Neutrophil (primary cell): ENCODE results near the gene SESN1.

Experiments used
- H3K27ac ChIP-seq: fragments of 200-600 bp; sonication (generic); 2 replicates; pipeline ENCODE4 v1.5.1; 2016; ENCODE audit warnings: mild to moderate bottlenecking, moderate library complexity
- H3K27me3 ChIP-seq: fragments of 200-600 bp; sonication (generic); 2 replicates; pipeline ENCODE4 v1.6.0; 2016; ENCODE audit warnings: mild to moderate bottlenecking
- H3K36me3 ChIP-seq: fragments of 200-600 bp; sonication (generic); 2 replicates; pipeline ENCODE4 v1.5.1; 2017
- H3K4me1 ChIP-seq, 2 experiments: fragments of 200-600 bp in 1 of 2; sonication (generic) in 1 of 2; 1 replicate in 1 of 2; 2 replicates in 1 of 2; pipeline versions ENCODE4 v1.5.1 to v1.6.1; 2013 to 2016; ENCODE audit warnings: low read depth in 1 of 2, low read length in 1 of 2, mild to moderate bottlenecking in 1 of 2, moderate library complexity in 1 of 2; ENCODE audit not compliant: control insufficient read depth in 1 of 2, insufficient read depth in 1 of 2
- H3K4me3 ChIP-seq, 2 experiments: fragments of 200-600 bp in 1 of 2; sonication (generic) in 1 of 2; 1 replicate in 1 of 2; 2 replicates in 1 of 2; pipeline ENCODE4 v1.5.1; 2013 to 2016; ENCODE audit warnings: low read depth in 1 of 2, low read length in 1 of 2, mild to moderate bottlenecking in 1 of 2, moderate library complexity in 1 of 2
- H3K9me3 ChIP-seq: fragments of 200-600 bp; sonication (generic); 2 replicates; pipeline ENCODE4 v1.5.1; 2016
- CTCF ChIP-seq: fragments of 200-600 bp; sonication (generic); IDR thresholded peaks from 2 replicates; pipeline ENCODE4 v1.5.1; 2016; ENCODE audit warnings: antibody characterized with exemption

Gene SESN1

GRCh38 chr6:109059153-109059552 is 35.5 kb downstream of the SESN1 start:
- Histone ChIP-seq H3K4me1 (peaks cover 8 to 10% of the 10 kb centered on the region in 2 experiments), H3K4me3 (no peak overlapping the region), H3K27me3 (no peaks in the 10 kb centered on the region), H3K9me3 (no peaks in the 10 kb centered on the region), H3K36me3 (no peaks in the 10 kb centered on the region), H3K27ac (no peak overlapping the region)
- no peak for TF ChIP-seq CTCF

- H3K4me3 ChIP-seq: no peak overlapping the region
- peaks cover 8 to 10% of the 10 kb centered on the region in 2 experiments for H3K4me1 ChIP-seq
- no peaks in the 10 kb centered on the region for H3K9me3 ChIP-seq
- no peaks in the 10 kb centered on the region for H3K36me3 ChIP-seq
- no peak overlapping the region for H3K27ac ChIP-seq
- no peak for TF ChIP-seq CTCF
- H3K27me3 ChIP-seq: no peaks in the 10 kb centered on the region
Observed at GRCh38 chr6:109058620-109059019, 36.0 kb downstream of the SESN1 start.

- no peak overlapping the region for H3K4me3 ChIP-seq
- H3K27ac ChIP-seq: no peak overlapping the region
- peaks cover 8 to 10% of the 10 kb centered on the region in 2 experiments for H3K4me1 ChIP-seq
- H3K36me3 ChIP-seq: no peaks in the 10 kb centered on the region
- H3K9me3 ChIP-seq: no peaks in the 10 kb centered on the region
- no peaks in the 10 kb centered on the region for H3K27me3 ChIP-seq
- no peak for TF ChIP-seq CTCF
Observed at GRCh38 chr6:109056661-109057060, 38.0 kb downstream of the SESN1 start.

GRCh38 chr6:109055771-109056235 is 38.8 kb downstream of the SESN1 start:
- H3K36me3 ChIP-seq: no peaks in the 10 kb centered on the region
- H3K9me3 ChIP-seq: no peaks in the 10 kb centered on the region
- H3K27me3 ChIP-seq: no peaks in the 10 kb centered on the region
- peaks cover 8 to 10% of the 10 kb centered on the region in 2 experiments for H3K4me1 ChIP-seq
- no peak overlapping the region for H3K27ac ChIP-seq
- no peak overlapping the region for H3K4me3 ChIP-seq
- TF ChIP-seq CTCF: no peak

- TF ChIP-seq CTCF: no peak
- no peak overlapping the region for H3K27ac ChIP-seq
- H3K36me3 ChIP-seq: no peaks in the 10 kb centered on the region
- H3K27me3 ChIP-seq: no peaks in the 10 kb centered on the region
- H3K9me3 ChIP-seq: no peaks in the 10 kb centered on the region
- H3K4me1 ChIP-seq: no peaks in the 10 kb centered on the region
- H3K4me3 ChIP-seq: no peak overlapping the region
Observed at GRCh38 chr6:109053336-109053735, 41.3 kb downstream of the SESN1 start.

- Histone ChIP-seq H3K4me3 (no peak overlapping the region), H3K36me3 (no peaks in the 10 kb centered on the region), H3K9me3 (no peaks in the 10 kb centered on the region), H3K27ac (no peak overlapping the region), H3K27me3 (no peaks in the 10 kb centered on the region), H3K4me1 (no peaks in the 10 kb centered on the region)
- TF ChIP-seq CTCF: no peak
Observed at GRCh38 chr6:109052852-109053251, 41.8 kb downstream of the SESN1 start.
